ENCODE data around the gene CPT1A.

CPT1A gene

DNA sequence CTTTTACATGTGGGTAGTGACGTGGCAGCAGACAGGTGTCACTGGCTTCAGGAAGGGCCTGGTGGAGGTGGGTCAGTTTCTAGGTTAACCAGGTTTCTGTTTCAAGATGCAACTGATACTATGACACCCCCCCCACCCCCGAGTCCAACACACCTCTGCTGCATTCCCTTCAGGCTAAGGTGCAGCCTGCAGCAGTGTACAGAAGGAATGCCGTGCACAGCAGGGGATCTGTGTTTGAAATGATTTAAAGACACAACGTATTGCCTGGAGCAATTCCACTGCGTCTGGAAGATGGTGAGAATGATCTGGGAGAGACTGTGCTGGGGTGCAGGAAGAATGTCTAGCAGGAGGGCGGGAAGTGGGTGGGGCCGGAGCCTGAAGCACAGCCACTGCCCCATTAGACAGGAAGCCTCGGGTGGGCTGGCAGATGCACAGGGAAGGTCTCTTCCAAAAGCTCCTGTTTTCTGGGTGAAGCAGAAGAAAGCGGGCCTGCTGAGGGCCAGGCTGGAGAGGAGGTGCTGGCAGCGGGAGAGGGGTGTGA is 78.5 kb downstream of the CPT1A start:
- in situ Hi-C loops (cut with HindIII; ENCODE audit: low sequenced_read_pairs), result no loop called here

DNA sequence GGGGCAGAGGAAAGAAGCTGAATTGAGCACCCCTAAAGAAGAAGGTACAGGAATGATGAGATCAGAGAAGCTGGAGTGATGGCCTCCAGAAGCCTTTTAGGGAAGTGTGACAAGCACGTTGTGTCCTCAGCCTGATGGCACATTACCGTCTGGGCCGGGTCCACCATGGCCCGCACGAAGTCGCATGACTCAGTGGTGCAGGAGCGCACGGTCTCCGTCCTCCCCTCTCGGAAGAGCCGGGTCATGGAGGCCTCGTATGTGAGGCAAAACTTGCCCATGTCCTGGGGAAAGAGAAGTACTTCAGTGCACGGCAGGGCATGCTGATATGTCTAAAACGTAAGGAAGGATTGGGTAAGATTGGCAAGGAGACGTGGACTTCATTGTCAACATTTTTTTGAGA is 79.2 kb downstream of the CPT1A start:
- in situ Hi-C loops (cut with HindIII; ENCODE audit: low sequenced_read_pairs), result no loop called here

DNA sequence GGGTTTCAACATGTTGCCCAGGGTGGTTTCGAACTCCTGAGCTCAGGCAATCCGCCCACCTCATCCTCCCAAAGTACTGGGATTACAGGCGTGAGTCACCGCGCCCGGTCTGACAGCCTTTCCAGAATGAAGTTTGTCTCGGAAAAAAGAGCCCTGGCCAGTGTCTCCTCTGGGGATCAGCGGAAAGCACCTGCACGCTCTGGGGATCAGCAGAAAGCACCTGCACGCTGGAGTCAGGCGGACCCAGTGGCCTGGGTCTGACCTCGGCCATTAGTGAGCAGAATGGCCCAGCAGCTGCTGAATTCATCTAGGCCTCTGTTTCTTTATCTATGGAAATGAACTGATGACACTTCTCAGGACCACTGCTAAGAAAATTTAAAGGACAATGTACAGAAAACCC is 79.9 kb downstream of the CPT1A start:
- in situ Hi-C loops (cut with HindIII; ENCODE audit: low sequenced_read_pairs), result no loop called here

DNA sequence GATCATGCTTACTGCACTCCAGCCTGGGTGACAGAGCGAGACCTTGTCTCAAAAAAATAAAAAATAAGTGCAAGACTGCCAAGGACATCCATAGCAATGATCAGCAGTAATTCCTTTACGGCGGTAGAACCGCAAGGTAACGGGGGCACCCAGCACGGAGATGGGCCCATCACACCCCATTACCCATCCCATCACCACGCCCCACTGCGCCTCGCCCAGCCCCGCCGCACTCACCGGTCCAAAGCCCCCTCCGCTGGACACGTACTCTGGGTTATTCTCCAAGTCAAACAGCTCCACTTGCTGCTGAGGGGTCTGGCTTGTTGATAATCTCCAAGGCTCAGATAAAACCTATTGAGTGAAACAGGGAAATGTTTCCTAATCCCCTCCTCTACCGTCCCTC is 81.7 kb downstream of the CPT1A start:
- in situ Hi-C loops (cut with HindIII; ENCODE audit: low sequenced_read_pairs), result loop anchor here (5.0 kb wide), 2 partner anchors 32 to 58 kb away; no protein-coding TSS in a partner anchor

DNA sequence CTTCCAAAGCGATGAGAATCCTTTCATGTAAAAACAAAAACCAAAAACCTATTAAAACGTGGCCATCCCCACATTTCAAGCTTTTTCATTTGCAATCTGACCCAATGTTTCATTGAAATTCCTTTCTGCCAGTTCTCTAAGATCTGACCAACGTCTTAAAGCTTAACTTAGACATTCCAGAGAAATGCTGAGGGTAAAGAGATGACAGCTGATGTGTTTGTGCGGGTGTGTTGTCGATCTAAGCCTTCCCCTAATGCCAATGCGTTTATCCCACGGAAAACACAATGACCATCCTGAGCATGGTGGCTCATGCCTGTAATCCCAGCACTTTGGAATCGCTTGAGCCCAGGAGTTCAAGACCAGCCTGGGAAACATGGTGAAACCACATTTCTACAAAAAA is 84.0 kb downstream of the CPT1A start:
- in situ Hi-C loops (cut with HindIII; ENCODE audit: low sequenced_read_pairs), result loop anchor here (5.0 kb wide), 2 partner anchors 35 to 55 kb away; no protein-coding TSS in a partner anchor

DNA sequence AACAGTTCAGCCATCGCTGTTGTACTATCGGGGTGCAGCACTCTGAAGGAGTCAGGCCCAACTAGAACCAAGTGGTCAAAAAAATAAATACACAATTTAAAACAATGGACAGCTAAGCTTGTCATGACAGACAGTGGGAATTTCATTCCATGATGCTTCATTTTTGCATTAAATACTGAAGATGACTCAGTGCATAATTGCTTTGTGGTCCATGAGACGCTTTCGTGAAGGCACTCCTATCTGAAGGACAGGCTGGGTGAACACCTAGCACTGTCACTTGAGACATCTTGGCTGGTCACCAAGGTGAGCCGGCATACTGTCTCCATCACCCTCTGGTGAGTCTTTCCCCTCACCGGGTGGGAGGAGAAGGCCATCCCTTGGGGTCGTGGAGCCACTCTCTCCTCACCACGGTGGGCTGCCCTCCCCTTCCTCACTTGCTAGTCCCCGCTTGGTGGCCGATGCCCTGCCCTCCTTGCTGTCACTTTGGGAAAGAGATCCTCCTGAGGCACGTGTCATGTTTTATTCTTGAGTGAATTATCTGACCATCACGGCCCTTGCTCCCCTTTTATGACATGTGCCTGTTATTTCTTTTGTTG is 85.4 kb downstream of the CPT1A start:
- in situ Hi-C loops (cut with HindIII; ENCODE audit: low sequenced_read_pairs), result loop anchor here (5.0 kb wide), 2 partner anchors 36 to 54 kb away; no protein-coding TSS in a partner anchor

DNA sequence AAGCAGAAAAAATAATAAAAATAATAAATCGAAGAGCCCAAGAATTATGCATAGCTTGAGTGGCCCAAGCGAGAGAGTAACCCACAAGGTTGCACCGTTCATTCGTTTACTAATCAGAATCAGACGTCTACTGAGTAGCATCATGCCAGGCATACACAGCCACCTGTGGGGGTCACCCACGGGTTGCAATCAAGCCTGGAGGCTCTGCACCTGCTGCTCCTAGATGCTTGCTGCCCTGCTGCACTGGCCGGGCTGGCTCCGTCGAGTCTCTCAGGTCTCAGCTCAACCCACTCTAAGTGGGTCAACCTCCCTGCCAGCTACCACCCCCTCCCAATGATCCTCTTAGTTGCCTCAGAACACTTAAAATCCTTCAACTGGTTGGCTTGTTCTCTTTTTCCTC is 88.4 kb downstream of the CPT1A start:
- in situ Hi-C loops (cut with HindIII; ENCODE audit: low sequenced_read_pairs), result no loop called here

DNA sequence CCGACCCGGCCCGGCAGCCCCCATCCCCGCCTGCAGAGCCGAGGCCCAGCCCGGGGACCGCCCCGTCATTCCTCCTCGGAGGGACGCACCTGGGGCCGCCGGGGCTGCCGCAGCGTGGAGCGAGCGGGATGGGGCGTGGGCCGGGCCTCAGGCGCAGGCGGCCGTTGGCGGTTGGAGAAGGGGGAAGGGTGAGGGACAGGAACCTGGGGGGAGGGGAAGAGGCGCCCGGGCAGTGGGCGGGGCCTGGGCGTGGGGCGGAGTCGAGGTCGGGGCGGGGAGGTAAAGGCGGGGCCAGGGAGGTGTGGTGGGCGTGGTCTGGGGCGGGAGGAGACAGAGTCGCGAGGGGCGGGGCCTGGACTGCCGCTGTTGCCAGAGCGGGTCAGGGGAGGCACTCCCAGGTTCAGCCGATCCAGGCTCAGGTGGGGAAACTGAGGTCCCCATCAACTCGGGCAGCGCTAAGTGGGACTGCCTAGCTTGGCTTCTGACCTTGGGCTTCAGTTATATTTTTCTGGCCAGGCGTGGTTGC is 90.3 kb downstream of the CPT1A start, which contains the start of gene TESMIN:
TSS of gene TESMIN (minus strand) at position 190 of the 526 bp plus-strand sequence. CDS start 860 bp downstream, outside the sequence.
- in situ Hi-C loops (cut with HindIII; ENCODE audit: low sequenced_read_pairs), result no loop called here

DNA sequence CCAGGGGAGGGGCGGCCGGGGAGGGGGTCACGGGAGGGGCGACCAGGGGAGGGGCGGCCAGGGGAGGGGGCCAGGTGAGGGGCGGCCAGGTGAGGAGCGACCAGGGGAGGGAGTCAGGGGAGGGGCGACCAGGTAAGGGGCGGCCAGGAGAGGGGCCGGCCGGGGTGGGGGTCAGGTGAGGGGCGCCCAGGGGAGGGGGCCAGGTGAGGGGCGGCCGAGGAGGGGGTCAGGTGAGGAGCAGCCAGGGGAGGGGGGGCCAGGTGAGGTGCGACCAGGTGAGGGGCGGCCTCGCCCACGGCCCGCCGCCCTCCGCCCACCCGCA is 90.8 kb downstream of the CPT1A start:
- in situ Hi-C loops (cut with HindIII; ENCODE audit: low sequenced_read_pairs), result no loop called here

DNA sequence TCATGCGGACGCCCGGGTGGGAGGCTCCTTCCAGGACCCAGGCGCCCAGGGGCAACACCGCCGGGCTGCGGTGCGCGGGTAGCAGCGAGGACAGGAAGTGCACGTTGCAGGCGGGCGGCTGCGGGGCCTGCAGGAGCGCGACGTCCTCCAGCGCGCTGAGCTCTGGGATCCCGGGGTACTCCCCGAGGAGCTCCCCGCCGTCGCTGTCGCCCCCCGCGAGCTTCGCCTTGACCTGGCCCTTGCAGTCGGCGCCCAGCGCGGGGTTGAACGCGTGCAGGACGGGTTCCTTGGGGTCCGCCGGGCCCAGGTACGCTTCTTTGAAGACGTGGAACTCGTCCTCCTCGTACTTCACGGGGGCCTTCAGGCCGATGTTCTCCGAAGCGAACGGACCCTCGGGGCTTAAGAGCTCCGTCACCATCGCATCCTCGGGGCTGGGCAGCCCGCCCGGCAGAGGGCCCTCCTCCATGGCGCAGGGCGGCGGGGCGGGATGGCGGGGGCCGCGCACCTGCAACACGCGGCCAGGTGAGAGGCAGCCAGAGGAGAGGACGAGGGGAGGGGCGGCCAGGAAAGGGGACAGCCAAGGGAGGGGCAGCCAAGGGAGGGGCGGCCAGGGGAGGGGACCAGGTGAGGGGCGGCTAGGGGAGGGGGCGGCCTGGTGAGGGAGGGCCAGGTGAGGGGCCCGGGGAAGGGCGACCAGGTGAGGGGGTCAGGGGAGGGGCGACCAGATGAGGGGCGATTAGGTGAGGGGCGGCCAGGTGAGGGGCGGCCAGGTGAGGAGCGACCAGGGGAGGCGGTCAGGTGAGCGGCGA is 91.3 kb downstream of the CPT1A start:
- in situ Hi-C loops (cut with HindIII; ENCODE audit: low sequenced_read_pairs), result no loop called here

DNA sequence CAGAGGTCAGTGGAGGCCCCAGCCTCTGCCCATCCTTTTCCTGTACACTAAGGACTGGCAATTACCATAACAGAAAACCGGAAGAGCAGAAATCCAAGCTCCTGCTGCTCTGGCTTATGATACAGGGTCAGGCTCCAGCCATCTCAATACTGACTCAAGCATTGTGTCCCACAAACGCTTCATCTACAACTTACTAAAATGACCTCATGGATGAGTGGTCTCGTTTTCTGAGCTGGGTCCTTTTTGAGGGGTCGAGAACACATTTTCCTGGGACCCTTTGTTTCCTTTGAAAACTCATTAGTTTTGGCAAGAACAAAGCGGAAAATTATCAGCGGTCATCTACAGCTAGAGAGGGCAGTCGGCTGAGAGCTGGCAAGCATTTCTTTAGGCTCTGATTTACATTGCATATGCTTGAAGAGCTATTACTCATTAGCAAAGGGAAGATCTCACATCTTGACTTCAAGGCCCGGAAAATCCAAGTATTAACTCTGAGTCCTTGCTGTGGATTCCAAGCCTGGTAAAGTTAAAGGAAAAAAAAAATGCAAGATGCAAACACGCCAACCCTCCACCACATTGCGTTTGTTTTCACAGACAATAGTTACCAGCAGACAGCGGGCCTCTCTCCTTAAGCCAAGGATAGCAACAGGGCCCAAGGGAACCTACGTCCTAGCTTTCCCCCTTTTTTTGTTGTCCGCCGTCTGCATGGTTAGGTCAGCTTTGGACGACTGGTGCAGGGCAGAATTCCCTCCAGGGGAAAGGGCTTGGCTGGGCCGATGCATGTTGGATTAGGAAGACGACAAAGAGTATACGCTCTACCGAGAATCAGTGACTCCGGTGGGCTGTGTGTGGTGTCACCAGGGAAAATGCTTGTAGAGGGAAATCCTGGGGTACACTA is 92.2 kb downstream of the CPT1A start:
- in situ Hi-C loops (cut with HindIII; ENCODE audit: low sequenced_read_pairs), result no loop called here

DNA sequence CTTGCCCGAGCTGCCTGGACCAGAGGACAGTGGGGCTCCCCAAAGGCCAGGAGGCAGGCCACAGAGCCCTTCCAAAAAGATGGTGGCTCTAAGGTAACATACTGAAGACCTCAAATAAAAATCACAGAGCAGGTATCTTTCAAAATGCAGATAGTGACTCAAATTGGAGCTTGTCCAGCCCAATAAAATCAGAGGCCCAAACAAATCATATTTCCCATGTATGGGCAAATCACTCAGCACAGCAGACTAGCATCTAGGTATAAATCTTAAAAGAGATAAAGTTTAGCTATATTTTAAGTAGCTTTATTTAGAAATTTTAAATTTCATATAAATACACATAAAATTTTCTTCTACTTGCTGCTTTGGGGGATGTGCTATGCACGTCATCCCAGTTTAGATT is 93.7 kb downstream of the CPT1A start:
- in situ Hi-C loops (cut with HindIII; ENCODE audit: low sequenced_read_pairs), result no loop called here

DNA sequence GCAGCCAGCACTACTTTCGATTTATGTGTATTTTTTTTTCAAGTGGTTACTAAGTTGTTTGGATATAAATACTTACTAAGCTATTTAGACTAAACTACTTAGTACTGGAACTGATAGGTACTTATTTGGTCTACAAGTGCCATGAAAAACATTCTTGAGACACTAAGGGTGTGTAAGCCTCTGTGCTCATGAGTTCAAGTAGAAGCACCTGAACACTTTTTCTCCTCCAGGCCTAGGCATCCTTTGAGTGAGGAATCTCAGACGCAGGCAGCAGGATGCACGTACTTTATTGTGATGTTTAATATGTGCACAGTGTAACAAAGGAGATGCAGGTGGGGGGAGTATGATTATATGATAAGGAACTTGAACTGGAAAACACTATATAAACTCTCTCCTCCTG is 98.2 kb downstream of the CPT1A start:
- in situ Hi-C loops (cut with HindIII; ENCODE audit: low sequenced_read_pairs), result no loop called here

DNA sequence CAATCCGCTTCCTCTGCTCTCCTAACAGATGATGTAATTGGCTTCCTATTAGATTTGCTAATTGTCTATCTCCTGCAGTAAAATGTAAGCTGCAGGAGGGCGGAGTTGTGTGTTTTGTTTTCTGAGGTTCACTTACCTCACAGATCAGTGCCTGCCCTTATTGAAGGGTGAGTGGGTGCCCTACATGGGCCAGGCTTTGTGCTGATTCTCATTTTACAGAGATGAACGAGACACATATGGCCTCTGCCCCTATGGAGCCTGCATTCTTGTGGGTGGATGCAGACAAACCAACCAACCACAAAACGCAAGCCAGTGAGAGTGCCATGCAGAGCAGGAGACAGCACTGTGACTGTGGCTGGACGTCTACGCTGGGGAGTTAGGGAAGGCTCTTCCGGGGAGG is 100.3 kb downstream of the CPT1A start:
- in situ Hi-C loops (cut with HindIII; ENCODE audit: low sequenced_read_pairs), result no loop called here

DNA sequence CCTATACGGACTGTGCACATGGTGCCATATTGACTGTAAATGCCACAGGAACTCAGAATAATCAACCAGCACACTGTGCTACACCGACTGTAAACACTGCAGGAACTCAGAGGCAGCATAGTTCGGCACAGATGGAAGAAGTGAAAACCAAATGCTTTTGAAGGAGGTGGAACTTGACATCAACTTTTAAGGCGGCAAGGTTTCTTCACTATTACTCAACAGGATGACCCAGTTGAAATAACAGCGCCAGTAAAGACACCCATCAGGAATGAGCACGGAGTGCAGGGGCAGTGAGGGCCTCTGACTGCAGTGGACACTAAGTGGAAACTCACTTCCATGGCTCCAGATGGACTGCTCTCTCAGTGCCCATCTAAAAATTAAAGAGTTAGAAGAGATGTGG is 106.1 kb downstream of the CPT1A start:
- in situ Hi-C loops (cut with HindIII; ENCODE audit: low sequenced_read_pairs), result no loop called here

DNA sequence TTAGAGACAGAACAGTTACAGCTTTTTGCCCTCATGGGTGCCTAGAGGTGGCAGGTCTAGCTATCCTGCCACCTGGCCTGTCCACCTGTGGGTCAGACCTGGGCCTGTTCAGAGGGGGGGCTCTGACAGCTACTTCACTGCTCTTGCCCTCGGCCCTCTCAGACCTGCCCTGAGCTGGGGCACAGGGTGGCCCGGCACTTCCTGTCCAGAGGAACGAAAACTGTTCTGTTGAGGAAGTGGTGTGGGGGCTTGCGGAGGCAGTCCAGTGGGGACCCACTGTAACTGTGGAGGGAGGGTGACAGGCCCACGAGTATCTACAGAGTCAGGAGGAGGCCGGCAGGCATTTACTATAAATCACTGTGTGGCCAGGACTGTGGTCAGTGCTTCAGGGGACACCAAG is 106.6 kb downstream of the CPT1A start:
- in situ Hi-C loops (cut with HindIII; ENCODE audit: low sequenced_read_pairs), result no loop called here

DNA sequence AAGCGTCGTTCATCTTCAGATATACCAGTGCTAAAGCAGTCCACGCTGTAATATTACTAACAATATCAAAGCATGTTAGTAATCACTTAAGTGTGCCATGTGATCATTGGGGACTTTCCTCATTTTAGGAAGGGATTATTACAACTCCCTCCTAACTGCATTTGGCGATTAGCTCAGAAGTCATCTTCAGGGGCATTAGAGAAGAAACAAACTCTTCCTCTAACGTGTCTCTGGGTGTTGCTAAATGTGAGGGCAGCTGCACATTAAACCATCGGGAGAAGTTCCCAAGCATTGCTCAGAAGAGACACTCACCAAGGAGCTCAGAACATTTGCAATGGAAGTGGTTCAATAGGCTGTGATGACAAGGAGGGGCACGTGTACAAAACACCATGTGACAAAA is 107.6 kb downstream of the CPT1A start:
- in situ Hi-C loops (cut with HindIII; ENCODE audit: low sequenced_read_pairs), result no loop called here

DNA sequence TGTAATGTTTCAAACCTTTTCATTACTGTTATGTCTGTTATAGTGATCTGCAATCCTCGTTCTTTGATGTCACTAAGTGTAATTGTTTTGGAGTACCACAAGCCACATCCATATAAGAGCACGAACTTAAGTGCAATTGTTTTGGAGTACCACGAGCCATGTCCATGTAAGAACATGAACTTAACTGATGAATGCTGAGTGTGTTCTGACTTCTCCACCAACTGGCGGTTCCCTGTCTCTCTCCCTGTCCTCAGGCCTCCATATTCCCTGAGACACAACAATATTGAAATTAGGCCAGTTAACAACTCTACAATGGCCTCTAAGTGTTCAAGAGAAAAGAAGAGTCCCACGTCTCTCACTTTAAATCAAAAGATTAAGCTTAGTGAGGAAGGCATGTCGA is 113.9 kb downstream of the CPT1A start:
- in situ Hi-C loops (cut with HindIII; ENCODE audit: low sequenced_read_pairs), result no loop called here

DNA sequence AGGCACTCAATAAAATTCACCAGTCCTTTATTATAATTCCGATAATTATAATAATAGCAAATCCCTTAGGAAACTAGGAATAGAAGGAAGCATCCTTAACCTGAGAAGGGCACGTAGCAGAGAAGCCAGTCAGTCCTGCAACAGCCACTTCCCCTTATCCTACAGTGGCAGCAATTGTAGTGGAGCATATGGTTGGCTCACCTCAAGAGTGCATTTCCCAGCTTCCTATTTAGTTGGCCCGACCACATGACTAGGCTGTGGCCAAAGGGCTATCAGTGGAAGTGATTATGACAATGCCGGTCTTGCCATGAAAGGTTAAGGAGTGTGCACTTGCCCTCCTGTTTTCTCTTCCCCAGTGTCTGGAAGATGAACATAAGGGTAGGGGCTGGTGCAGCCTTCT is 117.4 kb downstream of the CPT1A start:
- in situ Hi-C loops (cut with HindIII; ENCODE audit: low sequenced_read_pairs), result no loop called here

DNA sequence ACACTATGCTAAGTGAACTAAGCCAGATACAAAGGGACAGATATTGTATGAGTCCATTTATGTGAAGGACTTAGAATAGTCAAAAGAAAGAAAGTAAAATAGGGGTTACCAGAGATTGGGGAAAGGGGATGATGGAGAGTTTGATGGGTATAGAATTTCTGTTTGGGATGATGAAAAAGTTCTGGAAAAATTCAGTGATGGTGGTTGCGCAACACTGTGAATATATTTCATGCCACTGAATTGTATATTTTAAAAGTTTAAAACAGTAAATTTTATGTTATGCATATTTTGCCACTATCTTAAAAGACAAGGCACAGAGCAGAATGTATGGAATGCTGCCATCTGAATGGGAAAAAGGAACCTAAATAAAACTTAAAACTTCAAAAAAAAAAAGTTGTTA is 119.6 kb downstream of the CPT1A start:
- in situ Hi-C loops (cut with HindIII; ENCODE audit: low sequenced_read_pairs), result no loop called here

DNA sequence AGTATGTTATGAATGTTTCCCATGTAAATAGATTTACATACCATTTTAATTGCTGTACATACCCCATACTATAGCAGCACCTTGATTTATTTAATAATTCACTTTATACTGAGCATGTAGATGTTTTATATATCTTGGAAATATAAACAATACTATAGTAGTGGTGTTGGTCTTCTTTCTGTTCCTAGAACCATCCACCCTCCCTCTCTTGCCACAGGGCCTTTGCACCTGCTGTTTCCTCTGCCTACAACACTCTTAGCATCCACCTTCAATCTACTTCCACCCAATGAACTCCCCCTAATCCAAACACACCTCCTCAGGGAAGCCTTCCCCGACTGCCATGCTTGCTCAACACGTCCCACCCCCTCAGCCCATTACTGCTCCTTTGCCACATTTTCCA is 120.6 kb downstream of the CPT1A start:
- in situ Hi-C loops (cut with HindIII; ENCODE audit: low sequenced_read_pairs), result no loop called here
